Stimulated activated CD4-positive, alpha-beta T cell treated with anti-CD3 and anti-CD28 coated beads, Interleukin-15, amount 100 ng/mL, for 1 hour (primary cell): Measurements from ENCODE around the gene SERINC2.
"Not testable (repeated sequence)": the region's sequence is repeated elsewhere in the genome, so short reads cannot be mapped to it uniquely, and the experiment has no call there.

Source experiments
- DNase-seq, 2 donors: peaks; one replicate each; pipeline ENCODE4 v3.0.0-alpha.2; 2020; ENCODE audit warnings: low read depth in 1 of 2, low spot score in 1 of 2

SERINC2 gene

GRCh38 chr1:31413405-31414001, 490 bp downstream of the SERINC2 start:
- no peak for DNase-seq

GRCh38 chr1:31414980-31415370, 2.0 kb downstream of the SERINC2 start:
- DNase-seq: no peak

- DNase-seq: no peak
Measured at GRCh38 chr1:31415658-31416057, 2.6 kb downstream of the SERINC2 start.

- DNase-seq: no peak
Measured at GRCh38 chr1:31416101-31416736, 3.2 kb downstream of the SERINC2 start.

- DNase-seq: no peak
Measured at GRCh38 chr1:31417148-31417547, 4.1 kb downstream of the SERINC2 start.

GRCh38 chr1:31418626-31419323, 5.8 kb downstream of the SERINC2 start:
- no peak for DNase-seq

GRCh38 chr1:31420716-31421115, 7.7 kb downstream of the SERINC2 start:
- no peak for DNase-seq

- DNase-seq: no peak
Measured at GRCh38 chr1:31421371-31422040, 8.5 kb downstream of the SERINC2 start.

- peak; percentile 16 to 47 for DNase-seq
Measured at GRCh38 chr1:31422505-31423319, 9.7 kb downstream of the SERINC2 start.

GRCh38 chr1:31423418-31423947, 10.5 kb downstream of the SERINC2 start:
- no peak for DNase-seq

- no peak for DNase-seq
Measured at GRCh38 chr1:31424568-31424967, 11.6 kb downstream of the SERINC2 start.

GRCh38 chr1:31425301-31426081, 12.5 kb downstream of the SERINC2 start:
- DNase-seq: no peak

GRCh38 chr1:31426249-31426922, 13.4 kb downstream of the SERINC2 start:
- no peak for DNase-seq

- DNase-seq: no peak
Measured at GRCh38 chr1:31427322-31427721, 14.3 kb downstream of the SERINC2 start.

- no peak for DNase-seq
Measured at GRCh38 chr1:31428436-31429221, 15.6 kb downstream of the SERINC2 start.

GRCh38 chr1:31429583-31429982, 16.6 kb downstream of the SERINC2 start:
- DNase-seq: no peak

GRCh38 chr1:31431351-31432257, 18.6 kb downstream of the SERINC2 start:
- DNase-seq: not testable (repeated sequence)
